Measurements from ENCODE around the gene RASGRF1.

The RASGRF1 gene

DNA sequence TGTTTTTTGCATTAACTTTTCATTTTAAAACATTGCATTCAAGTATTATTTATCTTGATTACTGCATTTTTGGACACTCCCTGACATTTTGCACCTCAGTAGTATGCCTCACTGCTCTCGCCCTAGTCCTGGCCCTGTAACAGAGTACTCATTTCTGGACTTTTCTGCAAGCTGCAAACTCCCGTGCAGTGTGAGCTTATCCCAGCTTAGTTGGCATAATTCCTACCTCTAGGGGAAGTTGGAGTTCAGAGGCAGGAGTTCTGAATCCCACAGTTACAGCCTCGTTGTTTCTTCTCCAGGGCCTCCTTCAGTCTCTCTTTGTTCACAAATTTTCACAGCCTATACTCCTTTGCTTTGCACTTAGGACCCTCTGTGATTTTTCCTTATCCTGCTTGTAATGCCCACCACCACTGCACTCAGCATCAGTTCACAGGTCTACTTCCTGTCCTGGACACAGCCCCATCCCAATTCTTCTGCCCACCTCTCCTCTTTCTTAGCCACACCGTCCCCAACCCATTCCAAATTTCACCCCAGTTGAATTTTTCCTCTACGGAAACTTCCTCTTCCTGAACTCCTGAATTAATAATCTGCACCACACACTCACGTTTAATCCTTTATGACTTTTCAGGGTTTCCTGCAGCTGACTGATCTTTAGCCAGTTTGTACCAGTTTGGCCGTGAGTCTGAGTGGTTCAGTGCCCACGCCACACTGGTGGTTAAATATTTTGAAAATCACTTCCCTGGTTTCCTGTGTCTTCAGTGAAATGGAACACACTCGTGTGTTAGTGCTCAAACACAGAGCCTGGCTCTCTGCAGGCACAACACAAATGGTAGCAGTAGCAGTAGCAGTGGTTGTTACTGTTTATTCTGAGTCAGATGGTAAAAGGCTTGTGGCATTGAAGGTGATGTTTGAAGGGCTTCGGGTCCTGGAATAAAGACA lies 139.4 kb downstream of the RASGRF1 start:
- DNase-seq: no peak

DNA sequence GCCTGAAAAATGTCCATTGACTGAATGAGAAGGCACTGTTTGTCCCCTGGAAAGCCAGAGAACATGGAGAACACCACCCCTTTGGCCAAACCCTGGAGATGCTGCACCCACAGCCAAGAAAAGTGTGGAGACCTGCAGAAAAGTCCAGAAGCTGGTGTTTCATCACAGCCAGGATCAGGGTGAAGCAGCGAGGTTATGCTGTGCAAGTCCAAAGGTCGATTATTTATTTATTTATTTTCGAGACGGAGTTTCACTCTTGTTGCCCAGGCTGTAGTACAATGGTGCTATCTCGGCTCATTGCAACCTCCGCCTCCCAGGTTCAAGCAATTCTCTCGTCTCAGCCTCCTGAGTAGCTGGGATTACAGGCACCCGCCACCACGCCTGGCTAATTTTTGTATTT lies 140.2 kb downstream of the RASGRF1 start:
- DNase-seq: no peak

DNA sequence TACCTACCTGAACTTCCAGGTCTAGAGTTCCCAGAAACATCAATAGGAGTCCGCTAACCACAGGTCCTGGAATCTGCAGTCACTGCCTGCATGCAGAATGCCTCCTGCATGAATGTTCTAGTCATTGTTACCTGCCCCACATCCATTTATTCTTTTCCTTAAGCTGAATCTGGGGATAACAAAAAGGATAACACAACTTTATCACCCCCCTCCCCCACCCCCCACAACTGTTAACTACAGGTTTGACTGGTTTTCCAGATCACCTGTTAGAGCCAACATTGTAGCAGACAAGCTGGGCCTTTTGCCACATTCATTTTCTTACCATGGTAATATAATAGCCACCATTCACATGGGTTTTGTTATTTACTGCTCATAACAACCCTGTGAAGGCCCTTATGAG lies 141.1 kb downstream of the RASGRF1 start:
- no peak for DNase-seq

DNA sequence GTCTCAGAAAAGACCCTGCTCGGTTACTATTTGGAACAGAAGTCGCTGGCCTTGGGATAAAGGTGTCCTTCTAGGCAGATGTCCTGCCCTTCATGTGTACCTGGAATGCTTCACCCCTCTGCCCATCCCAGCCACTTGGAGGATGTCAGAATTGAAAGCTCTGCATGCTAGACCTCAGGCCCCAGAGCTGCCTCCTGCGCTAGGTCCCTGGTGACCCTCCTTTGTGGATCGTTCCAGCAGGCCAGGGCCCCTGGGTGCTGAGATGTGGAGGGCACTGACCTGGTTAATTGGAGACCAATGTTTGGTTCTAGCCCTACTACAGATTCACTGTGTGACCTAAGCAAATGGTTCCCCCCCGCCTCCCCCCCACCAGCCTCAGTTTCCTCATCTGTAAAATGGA lies 143.1 kb downstream of the RASGRF1 start:
- no peak for DNase-seq

DNA sequence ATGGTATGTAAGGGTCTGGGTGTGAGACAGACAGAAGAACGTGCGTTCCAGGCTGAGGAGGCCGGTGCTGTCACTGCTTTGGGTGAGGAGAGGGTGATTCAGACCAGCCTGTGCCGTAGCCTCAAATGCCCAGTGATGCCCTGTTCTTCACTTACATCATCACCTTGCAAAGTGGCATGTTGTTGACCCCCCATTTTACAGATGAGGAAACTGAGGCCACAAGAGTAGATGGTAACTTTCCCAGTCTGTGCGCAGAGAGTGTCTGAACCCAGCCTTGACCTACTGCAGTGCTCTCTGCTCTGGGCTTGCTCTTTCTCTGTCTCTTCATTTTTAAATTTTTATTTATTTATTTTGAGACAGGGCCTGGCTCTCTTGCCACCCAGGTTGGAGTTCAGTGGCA lies 144.1 kb downstream of the RASGRF1 start:
- DNase-seq: no peak

DNA sequence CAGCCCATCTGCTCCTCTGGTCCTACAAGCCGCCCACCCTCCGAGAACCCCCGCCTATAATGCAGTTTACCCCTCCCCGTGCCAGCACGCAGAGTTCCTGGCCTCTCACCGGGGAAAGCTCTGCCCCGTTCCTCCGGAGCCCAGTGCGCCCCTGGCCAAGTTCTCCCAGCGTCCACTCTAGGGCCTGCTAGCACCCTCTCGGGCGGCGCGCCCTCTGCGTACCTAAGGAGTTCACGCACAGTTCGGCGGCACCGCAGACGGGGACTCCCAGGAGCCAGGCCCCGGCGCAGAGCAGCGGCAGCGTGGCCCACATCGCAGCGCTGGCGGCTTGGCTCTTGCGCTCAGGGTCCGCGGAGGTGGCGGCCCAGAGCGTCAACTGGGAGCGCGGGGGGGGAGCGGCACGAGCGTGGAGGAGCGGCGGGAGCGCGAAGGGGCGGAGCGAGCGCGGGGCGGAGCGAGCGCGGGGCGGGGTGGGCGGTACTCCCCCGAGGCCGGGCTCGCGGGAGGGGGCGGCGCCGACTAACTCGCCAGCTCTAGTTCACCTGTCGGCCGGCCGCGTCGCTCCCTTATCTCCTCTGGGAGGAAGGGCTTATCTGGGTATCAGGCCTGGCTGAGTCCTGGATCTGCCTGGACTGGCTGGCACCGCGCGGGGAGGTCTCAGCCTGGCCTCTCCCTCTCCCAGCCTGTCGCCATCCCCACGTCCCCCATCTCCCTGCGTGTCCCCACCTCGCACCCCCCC lies 145.7 kb downstream of the RASGRF1 start, which contains the start of gene CTSH:
Gene CTSH, minus strand, starts transcription at position 378 of the 739 bp plus-strand sequence. Its CDS starts 65 bp downstream, at position 313.
- peak; percentile 77 for DNase-seq

DNA sequence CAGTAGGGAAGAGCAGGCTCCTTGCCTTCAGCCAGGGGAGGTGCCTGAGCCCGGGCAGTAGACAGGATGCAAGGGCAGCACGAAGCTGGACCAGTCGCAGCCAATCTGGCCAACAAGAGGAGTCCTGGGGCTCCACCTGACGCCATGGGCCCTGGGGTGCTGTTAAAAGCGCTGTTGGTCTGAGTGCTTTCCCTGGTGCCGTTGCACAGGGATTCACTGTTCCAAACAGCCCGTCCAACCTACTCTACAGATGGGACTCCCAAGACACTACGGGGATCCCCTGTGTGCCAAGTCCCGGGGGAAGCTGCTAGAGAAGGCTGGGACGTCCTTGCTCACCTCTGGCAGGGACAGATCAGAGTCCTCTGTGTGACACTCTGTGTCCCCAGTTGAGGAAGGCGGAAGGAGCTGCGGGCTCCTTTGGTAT lies 146.4 kb downstream of the RASGRF1 start:
- DNase-seq: no peak

DNA sequence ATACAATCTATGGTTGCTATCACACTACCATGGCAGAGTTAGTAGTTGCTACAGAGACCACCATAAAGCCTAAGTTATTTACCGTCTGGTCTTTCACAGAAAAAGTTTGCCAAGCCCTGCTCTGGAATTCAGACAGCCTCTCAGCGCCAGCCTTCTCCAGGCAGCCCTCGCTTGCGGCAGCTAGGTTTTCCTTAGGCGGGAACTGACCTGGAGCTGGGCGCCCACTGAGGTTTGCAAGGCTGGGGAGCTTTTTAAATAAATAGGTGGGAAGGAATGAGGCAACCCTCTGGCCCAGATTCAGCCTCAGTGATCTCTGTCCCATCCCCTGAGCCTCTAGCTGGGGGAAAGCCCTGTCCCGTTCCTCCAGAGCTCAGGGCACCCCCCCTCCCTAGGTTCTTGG lies 146.9 kb downstream of the RASGRF1 start:
- DNase-seq: no peak

DNA sequence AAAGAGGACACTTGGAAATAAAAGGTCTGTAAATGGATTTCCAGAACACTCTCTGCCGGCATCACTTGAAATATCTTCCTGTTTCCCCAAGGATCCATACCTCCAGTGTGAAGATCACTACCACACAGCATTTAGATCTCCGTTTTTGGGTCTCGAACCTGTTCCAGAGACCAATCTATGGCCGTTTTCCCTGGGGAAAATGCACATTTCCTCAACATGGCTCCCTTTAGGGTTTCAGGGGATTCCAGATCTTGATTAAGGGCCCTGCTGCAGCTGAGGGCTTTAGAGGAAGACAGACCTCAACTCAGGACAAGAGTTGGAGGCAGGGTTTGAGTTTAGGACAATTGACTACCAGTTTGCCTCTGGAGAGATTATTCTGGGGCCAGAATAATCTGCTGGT lies 147.8 kb downstream of the RASGRF1 start:
- no peak for DNase-seq

DNA sequence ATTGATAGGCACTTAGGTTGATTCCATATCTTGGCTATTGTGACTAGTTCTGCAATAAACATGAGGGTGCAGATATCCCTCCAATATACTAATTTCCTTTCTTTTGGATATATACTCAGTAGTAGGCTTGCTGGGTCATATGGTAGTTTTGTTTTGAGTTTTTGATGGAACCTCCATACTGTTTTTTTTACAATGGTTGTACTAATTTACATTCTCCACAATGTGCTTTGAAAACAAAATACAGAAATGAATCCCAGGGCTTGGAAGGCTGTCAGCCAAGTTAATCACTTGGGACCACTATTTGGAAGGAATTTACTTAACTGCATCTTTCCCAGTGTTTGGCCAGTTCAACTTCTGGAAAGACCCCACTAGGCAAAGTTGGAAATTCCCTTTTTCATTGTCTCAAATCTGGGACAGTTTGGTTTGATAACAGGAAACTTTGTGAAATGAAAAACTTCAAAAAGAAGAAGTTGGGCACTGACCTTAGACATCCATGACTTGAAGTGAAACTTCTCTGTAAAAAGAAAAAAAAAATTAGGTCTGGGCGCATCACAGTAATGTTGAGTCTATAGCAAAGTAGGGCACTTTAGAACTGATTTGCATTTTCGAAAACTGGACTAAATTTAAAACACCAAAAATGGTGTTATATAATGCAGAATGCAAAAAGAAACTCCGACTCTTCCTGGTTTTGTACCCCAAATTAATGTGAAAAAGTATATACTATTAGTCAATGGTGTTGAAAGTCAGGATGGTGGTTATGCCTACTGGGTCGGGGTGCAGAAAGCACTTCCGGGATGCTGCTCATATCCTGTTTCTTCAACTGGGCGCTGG lies 151.7 kb downstream of the RASGRF1 start:
- no peak for DNase-seq

DNA sequence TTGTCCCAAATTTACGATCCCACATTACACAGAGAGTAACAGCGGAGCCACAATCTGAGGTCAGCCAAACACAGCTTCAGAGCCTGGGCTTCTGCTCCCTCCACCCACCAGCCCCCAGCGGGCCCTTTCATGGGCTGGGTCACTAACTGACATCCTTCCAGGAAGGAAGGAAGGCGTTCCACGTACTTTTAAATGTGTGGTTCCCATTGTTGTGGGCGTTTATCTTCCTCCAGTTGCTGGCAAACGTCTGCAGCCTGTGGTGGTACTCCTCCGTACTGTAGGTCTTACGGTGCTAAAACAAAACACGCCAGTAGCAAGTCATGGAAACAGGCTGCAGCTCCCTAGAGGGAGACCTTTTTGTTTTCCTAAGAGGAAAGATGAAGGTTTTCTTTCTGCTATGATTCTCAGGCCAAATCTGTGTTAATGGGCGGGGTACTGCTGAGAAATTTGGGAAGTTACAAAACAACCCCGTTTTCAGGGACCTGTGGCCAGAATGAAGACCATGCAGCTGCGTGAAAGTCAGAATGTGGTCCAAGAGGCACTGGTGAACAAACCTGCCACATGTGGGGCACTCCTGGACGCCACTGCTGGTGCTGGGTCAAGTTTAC lies 153.3 kb downstream of the RASGRF1 start:
- DNase-seq: no peak

DNA sequence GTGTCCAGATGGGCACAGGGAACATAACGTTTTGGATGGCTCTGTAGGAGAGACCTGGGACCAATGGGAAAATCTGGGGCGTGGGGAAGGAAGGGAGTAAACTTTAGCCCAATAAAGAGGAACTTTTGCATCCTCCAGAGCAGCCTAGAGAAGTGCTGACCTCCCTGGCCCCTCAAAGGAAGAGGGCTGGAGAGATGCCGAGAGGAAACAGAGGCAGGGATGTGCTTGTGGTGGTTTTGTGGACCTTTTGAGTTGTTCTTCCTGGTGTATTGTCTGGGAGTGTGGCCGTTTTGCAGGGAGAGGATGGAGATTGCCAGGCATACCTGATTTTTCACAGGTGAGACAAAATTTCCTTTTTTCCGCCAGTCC lies 155.9 kb downstream of the RASGRF1 start:
- DNase-seq: no peak

DNA sequence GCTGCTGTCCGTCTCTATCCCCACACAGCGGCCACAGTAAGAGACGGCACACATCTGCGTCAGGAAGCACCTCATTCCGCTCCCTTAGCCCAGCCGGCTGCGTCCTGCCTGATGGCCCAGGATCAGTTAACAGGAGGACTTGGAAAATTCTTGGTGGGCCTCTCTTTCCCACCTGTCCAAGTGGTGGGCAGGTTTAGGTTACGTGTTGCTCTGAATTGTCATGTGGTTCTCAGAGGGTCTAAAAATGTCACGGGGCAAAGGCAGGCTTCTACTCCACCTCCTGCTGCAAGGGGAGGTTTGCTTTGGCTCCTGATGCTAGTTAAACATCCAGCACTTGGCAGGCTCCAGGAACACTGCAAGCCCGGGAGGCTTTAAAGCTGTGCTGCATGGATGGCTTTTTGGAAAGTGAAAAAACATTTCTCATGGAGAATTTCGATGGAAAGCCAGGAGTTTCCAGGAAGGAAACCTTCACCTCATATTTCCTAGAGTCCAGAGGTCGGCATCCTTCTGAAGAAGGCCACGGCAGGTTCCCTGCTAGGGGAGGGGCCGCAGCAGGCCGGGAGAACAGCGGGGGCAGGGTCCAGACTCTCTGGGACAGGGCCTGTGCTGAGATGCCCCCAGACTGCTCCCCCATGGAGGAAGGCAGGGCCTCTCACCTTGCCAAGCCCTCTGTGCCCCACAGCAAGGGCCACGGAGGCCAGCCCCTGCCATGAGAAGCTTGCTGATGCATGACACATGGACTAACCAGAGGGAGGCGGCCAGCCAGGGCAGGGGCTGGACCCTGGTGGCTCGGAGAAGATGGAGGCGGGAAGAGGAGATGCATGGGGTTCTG lies 156.5 kb downstream of the RASGRF1 start:
- no peak for DNase-seq

DNA sequence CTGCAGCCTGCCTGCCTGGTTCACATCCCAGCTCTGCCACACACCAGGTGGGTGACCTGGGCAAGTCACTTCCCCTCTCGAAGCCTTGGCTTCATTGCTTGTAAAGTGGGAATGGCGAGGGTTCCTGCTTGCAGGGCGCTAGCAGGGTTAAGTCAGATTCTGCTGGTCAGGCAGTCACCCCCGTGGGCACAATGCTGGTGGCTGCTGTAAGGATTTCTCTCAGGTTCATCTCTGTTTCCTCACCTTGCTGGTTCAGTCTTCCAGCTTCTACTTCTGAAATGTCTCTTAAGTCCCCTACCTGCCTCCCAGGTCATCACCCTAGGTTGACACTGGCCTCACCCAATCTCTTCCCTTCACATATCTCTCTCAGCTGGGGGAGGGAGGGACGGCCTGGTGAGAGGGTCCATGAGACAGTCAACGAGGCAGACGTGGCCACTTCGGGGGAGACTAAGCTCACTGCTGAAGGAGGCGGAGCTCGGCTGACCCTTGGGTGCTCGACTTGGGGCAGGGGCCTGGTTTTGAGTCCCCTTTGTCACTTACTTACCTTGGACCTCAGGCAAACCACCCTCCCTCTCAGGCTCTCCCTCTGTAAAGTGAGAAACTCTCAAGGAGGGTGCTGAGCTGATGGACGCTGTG lies 157.3 kb downstream of the RASGRF1 start:
- no peak for DNase-seq

DNA sequence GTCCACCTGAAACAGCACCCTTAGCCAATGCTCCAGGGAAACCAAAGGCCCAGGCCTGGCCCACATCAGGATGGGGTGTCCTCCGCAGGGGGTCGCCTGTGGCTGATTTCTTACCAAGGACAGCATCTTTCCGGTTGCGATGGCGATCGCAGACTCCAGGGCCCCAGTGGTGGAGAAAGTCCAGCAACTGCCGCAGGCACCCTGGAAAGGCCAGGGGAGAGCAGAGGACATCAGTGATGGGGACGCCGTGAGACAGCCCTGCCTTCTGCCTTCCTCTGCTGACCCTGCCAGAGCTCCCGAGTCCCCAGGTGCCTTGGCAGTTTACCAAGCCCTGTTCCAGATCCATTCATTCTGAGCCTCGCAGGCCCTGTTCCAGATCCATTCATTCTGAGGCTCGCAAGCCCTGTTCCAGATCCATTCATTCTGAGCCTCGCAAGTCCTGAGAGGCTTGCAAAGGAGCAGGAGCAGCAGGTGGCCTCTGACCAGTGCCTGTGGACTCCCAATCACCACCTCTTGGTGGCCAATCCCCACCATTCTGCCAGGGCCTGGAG lies 158.2 kb downstream of the RASGRF1 start:
- DNase-seq: no peak

DNA sequence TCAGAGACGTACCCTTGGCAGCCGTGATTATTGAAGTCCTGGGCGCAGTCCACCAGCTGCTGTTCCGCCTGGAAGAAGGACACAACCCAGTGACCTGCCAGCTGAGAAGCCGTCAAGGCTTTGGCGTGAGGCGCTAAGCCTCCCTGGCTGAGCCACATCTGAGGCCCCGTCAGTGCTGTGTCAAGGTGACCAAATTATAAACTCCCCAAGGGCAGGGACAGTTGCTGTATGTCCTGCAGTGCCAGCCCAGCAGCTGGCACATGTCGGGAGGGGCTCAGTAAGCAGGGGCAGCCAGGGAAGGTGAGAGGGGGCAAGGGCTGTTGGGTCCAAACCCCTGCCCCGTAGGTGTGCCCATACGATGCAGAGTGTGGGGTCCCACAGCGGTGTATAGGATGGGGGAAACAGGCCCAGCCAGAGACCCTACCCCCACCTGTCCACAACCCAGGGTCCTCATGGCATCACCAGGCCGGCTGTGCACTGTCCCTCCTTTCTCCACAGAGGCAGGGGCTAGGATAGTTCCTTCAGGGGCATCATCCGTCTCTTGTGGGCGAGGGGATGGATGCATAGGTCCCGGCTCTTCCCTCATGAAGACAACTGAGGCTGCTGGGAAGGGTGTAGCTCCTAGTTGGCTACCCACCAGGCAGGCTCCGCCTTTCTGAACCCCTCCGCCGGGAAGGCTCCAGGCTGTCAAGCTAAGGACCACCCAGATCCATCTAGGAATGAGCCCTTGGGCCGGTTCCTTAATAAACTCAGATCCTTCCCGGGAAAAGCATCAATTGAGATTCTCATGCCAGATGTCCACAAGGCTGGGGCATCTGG lies 158.9 kb downstream of the RASGRF1 start:
- no peak for DNase-seq

DNA sequence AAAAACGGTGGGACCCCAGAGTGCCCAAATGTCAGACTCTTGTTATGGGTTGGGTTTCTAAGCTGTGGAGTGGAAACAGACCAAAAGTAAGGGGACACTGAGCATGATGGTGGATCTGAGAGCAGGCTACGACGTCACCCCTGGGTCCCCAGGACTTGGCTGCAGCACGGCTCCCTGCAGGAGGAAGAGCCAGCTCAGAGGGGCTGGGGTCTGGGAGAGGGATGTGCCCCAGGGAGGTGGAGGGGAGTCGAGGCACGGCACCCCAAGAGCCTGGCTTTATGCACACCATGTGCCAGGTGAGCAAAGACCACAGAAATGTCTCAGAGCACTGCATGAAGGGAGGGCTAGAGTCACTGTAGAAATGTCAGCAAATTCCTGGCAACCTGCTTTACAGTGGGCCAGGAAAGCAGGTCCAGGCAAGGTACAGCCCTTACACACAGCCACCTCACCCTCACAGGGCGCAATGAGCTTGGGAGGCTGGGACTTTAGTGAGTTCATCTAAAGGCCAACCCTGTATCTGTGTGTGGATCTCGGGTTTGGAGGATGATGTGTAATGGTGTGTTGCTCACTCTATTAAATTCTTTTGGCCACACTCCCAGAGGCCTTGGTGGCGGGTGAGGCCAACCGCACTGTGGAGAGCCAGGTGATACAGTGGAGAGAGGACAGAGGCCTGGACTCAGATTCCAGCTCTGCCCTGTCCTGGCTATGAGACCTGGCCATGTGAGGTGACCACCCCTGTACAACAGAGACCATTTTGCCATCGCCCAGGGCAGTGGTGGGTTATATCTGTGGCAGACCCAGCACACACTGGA lies 159.8 kb downstream of the RASGRF1 start:
- DNase-seq: no peak

DNA sequence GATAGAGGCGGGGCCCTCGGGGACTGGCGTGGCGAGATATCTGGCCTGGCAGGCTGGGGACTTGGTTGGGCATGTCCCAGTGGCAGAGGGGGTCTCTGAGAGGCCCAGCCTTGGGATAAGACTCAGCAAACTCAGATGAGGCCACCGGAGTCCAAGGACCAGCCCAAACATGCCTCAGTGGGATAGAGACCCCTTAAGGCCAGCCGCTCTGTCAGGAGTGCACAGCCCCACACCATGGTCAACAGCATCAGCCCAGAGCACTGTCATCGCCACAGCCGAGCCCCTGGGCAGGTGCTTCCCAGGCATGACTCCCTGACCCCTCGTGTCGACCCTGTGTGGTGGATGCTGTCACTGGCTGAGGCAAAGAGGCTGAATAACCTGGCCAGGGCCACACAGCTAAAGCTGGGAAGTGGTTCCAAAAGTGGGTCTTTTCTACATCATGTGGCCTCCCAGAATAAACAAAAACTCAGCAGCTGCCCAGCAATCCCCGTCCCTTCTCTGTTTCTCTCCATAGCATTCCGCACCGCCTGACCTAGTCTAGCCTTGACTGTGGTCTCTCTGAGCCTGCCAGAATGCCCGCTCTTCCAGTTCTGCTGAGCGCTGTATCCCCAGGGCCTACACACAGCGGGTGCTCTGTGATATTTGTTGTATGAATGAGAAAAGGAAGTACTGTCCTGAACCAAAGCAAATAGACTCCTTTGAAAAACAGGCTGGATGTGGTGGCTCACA lies 160.9 kb downstream of the RASGRF1 start:
- no peak for DNase-seq

All from stimulated activated CD4-positive, alpha-beta T cell treated with anti-CD3 and anti-CD28 coated beads, Interleukin-12 subunit alpha, Interleukin-12 subunit beta, amount 100 ng/mL, for 4 hours (primary cell).